GM21515 (cell line): ENCODE results near the gene NPY2R.

Experiments used
- ATAC-seq: cut with Tn5 transposase; IDR thresholded peaks from one replicate; pipeline ENCODE4 v1.9.1; 2021; ENCODE audit not compliant: unreplicated experiment

Gene NPY2R

GRCh38 chr4:155248002-155248896 is 39.8 kb downstream of the NPY2R start:
- ATAC-seq: no peak

- no peak for ATAC-seq
Measured at GRCh38 chr4:155249016-155249566, 40.7 kb downstream of the NPY2R start.

GRCh38 chr4:155252327-155252726 is 43.9 kb downstream of the NPY2R start:
- ATAC-seq: no peak

GRCh38 chr4:155263480-155263879 is 55.0 kb downstream of the NPY2R start:
- ATAC-seq: no peak

DNA sequence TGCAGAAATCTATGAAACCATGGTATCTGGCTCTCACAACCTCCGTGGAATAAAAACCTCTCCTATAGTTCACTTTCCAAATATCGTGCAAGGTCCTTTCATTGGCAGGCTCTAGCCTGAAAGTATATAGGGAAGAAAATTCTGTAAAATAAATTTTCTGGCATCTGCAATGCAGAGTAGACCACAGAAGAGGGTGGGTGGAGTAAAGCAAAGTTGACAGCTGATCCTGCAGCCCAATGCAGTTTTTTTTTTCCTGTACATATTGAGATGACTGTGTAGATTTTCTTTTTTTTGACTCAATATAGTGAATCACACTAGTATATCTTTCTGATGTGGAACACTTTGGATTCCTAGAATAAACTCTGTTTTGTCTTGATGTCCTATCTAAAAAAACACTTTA is 56.7 kb downstream of the NPY2R start:
- no peak for ATAC-seq
